Islet precursor cell (in vitro differentiated cells): ENCODE data around the gene ZNF865.

Experiments
- DNase-seq: peaks from one replicate; pipeline ENCODE4 v3.0.0-alpha.2; 2018

The ZNF865 gene

DNA sequence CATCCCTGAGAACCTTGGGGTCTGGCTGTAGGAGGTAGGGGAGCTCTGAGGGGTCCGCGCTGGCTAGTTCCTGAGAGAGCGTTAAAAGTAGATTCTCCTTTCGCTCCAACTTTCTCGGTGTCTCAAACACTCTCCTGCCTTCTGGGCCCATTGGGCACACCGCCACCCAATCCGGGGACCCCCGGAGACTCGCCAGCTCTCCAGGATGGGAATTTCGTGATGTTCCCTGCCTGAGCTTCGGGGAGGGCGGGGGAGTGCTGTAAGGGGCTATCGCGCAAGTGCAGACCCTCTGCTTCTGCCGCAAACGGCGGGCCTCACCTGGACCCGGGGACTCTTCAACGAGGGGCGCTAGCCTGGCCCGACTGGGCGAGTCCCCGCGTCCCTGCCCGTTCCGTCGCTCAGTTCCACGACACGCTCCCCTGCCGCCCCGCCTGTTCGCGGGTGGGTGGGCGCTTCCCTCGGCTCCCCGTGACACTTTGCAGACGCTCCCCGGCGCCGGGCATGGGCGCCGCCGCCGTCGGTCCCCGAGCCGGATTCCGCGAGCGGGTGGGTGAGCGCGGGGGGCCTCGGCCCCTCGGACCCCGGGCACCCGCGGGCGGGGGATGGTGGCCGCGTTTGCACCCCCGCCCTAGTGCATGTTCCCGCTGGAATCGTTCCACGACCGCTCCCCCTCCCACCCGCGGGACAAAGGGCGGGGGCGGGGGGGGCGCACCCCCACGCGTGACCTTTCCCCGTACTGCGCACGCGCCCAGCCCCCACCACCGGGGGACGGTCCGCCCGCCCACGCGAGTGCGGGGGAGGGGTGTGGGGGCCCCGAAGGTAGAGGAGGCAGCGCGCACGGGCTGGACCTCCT is 42.5 kb downstream of the ZNF865 start, which contains the start of gene CCDC106:
Gene CCDC106 (plus strand): TSS at position 481 of the 853 bp plus-strand sequence. CDS start 835 bp downstream, outside the sequence.
- DNase-seq: peak; percentile 76

DNA sequence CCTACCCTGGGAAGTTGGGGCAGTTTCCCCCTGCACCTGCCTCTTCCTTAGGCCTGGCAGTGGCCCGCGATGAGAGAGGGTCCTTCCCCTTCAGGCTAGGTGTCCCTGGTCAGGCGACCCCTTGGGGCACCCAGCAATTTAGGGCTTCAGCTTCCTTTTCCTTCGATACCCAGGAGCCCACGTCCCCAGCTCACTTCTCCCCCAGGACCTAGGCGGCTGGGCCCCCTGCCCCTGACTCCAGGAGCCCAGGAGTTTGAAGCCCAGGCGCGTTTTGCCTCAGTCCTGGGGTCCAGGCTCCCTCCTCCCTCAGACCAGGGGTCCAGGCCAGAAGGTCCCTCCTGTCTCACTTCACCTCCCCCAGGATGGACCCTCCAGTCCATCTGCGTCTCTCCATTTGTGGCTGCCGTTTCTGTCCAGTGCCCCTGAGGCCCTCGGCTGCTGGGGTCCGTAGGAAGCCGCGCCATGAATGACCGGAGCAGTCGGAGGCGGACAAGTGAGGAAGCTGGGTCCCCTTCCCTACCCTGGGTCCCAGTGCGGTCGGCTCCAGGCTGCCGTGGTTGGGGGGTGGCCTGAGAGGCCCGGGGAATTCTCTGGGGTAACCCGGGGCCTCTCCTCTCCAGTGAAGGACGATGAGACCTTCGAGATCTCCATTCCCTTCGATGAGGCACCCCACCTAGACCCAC is 43.3 kb downstream of the ZNF865 start:
- no peak for DNase-seq

GRCh38 chr19:55649268-55650125 is 44.0 kb downstream of the ZNF865 start:
- no peak for DNase-seq

DNA sequence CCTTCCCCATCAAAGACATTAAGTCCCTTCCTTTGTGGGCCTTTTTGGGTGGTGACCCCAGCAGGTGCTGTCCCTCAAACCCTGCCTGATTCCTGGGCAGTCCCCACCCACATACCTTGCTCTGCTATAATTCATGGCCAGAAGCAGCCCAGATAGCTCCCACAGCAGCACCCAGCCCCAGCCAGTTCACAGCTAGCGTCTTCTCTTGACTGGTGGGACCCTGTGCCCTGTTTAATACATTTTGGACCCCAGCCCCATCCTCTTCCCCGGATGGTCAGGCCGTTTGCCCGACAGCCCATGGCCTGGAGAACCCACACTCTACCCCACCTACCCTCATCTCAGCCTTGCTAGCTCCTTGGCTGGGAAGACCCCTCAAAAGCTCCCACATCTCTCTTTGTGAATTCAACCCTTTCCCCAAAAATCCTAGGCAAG is 44.7 kb downstream of the ZNF865 start:
- DNase-seq: no peak

DNA sequence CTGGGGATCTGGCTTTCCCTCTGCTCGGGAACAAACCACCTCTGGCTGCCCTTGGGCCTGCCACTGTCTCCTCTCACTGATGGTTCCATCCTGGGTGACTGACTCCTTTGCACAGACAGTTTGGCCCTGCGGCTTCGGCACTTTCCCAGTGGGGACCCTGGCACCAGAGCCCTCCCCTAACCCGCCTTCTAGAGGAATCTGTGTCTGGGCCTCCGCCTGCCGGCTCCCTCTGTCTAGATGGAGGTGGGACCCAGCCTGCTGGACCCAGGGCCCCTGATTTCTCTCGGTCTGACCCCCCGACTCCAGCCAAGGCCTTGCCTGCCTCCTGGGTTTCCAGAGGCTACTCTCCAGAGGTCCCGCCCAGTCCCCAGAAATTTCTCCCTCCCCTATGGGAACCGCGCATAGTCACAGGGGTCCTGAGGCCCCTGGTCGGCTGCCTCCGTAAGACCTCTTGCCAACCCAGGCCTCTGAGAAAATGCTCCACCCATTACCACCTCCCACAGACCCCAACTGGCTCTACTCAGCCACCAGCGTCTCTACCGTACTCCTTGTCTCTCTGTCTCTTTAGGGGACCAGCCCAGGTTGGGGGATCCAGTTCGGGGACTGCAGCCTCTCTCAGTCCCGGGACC is 45.3 kb downstream of the ZNF865 start:
- no peak for DNase-seq

DNA sequence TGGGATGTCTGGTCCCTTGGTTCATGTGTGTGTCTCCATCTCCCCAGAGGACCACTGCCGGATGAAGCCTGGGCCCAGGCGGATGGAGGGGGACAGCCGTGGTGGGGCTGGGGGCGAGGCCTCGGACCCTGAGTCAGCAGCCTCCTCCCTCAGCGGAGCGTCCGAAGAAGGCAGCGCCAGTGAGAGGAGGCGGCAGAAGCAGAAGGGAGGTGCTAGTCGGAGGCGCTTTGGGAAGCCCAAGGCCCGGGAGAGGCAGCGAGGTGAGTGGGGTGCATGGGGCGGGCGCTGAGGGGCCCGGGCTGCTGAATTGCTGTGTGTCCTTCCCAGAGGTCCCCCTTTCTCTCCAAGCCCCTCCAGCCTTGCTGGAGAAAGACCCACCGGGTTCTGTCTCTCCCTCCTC is 45.8 kb downstream of the ZNF865 start:
- no peak for DNase-seq

GRCh38 chr19:55652311-55653128 is 47.1 kb downstream of the ZNF865 start:
- DNase-seq: peak; percentile 75

DNA sequence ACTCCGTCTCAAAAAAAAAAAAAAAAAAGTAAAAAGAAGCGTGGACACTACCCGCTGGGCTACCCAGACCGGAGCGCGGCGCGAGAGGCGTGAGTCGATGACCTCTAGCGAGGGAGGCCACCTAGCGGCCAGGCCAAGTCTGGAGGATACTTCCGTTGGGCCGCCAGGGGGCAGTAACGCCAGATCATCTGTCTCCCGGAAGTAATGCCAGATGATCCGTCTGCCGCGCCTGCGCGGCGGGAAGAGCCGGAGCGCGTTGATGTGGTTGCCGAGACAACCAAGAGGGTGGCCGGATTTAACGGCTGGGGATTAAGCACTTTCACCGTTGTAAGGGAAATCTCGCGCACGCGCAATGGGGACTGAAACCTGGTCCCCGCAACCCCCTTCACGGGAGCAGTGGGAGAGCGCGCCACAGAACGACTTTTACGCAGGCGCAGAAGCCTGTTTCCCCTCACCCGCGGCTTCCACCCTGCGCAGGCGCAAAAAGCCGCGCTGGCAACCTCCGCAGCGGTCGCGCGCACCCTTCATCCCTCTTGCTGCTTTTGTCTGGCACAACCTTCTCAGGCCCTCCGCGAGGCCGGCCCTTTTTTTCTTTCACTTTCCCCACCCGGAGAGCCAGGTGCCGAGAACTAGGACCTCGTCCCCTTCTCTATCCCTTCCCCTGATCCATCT is 48.3 kb downstream of the ZNF865 start:
- DNase-seq: peak; percentile 99

GRCh38 chr19:55654323-55654867 is 48.9 kb downstream of the ZNF865 start:
- DNase-seq: peak; percentile 100

GRCh38 chr19:55654868-55655647 is 49.6 kb downstream of the ZNF865 start, which contains the start of gene U2AF2:
U2AF2 (plus strand) TSS chr19:55655035; CDS start chr19:55655105, 70 bp downstream.
- DNase-seq: peak; percentile 98

DNA sequence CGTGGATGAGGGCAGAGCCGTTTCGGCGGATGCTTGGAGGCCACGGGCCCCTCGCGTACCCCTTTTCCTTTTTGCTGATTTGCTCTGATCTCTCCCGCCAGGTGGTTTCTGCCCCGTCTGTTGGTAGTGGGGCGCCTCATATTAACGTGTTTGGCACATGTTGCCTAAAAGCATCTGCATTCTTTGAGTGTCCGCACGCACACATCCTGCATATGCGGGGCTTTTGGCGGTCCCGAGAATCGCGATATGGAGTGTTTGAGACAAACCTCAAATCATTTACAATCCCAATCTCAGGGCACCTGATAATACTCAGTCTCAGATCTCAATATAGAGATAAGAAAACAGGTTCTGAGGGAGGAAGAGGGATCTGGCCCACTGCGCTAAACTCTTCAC is 50.2 kb downstream of the ZNF865 start:
- no peak for DNase-seq

DNA sequence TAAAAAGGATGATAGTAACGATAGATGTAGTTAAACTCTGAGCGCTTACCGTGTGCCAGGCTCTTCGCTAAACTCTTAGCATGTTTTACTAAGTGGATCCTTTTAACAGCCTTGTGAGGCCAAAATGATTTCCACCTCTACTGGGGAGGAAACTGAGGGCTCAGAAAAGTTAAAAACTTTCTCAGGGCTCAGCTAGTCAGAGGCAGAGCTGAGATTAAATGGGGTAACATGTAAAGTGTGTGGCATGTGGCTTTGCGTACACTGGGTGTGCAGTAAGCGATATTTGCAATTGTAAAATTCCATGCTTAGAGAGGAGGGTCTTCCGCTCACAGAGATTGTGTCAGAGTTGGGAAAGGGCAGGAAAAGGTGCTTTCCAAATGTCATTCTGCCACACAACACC is 51.1 kb downstream of the ZNF865 start:
- no peak for DNase-seq

DNA sequence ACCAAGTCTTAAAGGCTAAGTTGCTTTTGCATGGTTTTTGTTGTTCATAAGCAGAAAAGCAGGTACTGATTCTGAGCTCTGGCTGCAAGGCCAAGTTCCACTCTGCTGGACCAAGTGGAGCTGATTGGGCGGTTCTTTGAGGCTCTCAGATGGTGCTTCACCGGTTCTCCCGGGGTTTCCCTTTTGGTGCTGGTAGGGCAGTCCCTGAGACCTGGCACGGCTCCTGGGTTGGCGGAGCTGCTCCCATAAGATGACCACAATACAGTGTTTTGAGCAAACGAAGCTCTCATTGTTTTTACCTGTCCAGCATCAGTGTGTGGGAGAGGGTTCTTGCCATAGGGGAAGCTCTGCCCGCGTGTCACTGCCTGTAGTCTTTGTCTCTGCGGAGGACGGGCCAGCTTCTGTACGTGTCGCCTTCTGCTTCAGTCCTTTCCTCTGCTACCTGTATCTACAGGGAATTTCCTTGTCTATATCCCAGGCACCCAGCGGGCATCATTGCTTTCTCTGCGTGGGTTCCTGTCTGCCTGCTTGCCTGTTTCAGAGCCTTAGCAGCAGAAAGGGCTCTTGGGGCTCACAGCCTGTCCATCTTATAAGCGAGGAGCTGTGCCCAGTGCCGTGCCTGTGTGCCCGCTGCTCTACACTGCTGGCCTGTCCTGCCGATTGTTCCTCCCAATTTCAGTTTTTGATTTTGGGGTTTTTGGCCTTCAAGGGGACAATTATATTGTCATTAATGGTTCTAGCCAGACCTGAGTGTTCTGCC is 51.7 kb downstream of the ZNF865 start:
- DNase-seq: no peak

- no peak for DNase-seq
Measured at GRCh38 chr19:55658846-55659459, 53.5 kb downstream of the ZNF865 start.

GRCh38 chr19:55659822-55660221 is 54.4 kb downstream of the ZNF865 start:
- DNase-seq: no peak

DNA sequence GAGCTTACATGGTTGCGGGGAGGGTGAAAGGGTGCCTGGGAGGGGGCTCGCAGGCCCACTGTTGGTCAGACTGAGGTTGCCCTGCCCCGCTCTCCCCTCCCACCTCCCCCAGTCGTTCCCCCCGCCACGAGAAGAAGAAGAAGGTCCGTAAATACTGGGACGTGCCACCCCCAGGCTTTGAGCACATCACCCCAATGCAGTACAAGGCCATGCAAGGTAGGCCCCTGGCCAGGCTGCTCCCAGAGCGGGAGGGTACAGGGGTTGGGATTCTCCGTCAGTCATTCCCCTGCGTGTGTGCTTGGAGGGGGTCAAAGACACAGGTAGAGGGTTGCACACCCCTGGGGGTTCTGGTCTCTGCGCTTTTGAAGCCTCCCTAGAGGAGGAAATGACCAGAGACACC is 55.0 kb downstream of the ZNF865 start:
- no peak for DNase-seq

- DNase-seq: no peak
Measured at GRCh38 chr19:55660991-55661390, 55.5 kb downstream of the ZNF865 start.

DNA sequence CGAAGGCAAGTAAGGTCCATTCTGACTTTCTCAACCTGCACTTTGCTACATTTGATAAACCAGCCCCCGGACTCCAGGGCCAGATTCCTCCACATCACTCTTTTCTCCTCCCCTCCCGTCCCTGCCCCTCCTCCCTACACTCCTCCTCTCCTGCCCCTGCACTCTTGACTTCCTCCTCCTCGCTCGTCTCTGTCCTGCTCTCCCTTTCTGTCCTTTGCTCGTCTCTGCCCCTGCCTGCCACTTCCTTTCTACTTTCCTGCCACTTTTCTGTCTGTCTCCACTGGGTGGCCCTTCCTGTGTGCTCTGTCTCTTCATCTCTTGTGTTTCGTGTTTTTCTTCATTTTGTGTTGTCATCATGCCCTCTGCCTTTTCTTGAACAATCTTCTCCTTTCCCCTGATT is 56.4 kb downstream of the ZNF865 start:
- no peak for DNase-seq
